Testis (tissue), 3 donors: ENCODE data around the gene SLMAP. TPM values are rescaled to one million over a fixed set of nuclear protein-coding genes. Genes with fewer than 3 reads are reported as not detected.

Source experiments
- DNase-seq: peaks from one replicate; pipeline ENCODE4 v3.0.0-alpha.2; 2019
- H3K27ac ChIP-seq, 2 donors: fragments of 200-600 bp; sonication (generic); one replicate each; pipeline ENCODE4 v1.5.1; 2019
- H3K27me3 ChIP-seq: fragments of 200-600 bp; sonication (generic); one replicate; pipeline ENCODE4 v1.5.1; 2019
- H3K36me3 ChIP-seq: fragments of 200-600 bp; sonication (generic); one replicate; pipeline ENCODE4 v1.5.1; 2017; ENCODE audit warnings: low read depth; ENCODE audit errors: missing control alignments
- H3K4me1 ChIP-seq: fragments of 200-600 bp; sonication (generic); one replicate; pipeline ENCODE4 v1.5.1; 2019
- H3K4me3 ChIP-seq, 2 donors: fragments of 200-600 bp; sonication (generic); one replicate each; pipeline ENCODE4 v1.5.1; 2017 to 2019
- H3K9me3 ChIP-seq: fragments of 200-600 bp; sonication (generic); one replicate; pipeline ENCODE4 v1.5.1; 2017
- POLR2A ChIP-seq: fragments of 450-650 bp; IDR thresholded peaks from one replicate; pipeline ENCODE4 v1.6.1; 2017; ENCODE audit warnings: antibody characterized with exemption, mild to moderate bottlenecking, moderate library complexity
- WGBS, 2 donors: methylation state at CpG; one replicate each; pipeline ENCODE4 v1.1.5; 2018; 5-methylcytosine and 5-hydroxymethylcytosine counted together
- intact Hi-C: fragments of 100-400 bp; cut with DNase I; formaldehyde crosslinking; loops from one replicate; pipeline ENCODE4 v1.15.1; 2023; ENCODE audit warnings: low total_unique reads
- polyA plus RNA-seq: library from polyadenylated mRNA; stranded (reverse); fragments of 350-450 nt; fragmentation: Illumina TruSeq; extraction: RNeasy Lipid Tissue Mini Kit (QIAGEN cat#74804); gene quantifications from one replicate; pipeline ENCODE4 v1.2.3, GENCODE V29; 2014; ENCODE audit warnings: low read depth, low replicate concordance; ENCODE audit not compliant: insufficient read depth
- total RNA-seq, 2 donors: library from RNA; depleted of rRNA; stranded (reverse); fragments of >200 nt; gene quantifications; one replicate each; pipeline ENCODE4 v1.2.3, GENCODE V29; 2016
- TF ChIP-seq, protein P1 (sequence below), 3 experiments: fragments of 450-650 bp in 2 of 3; fragments of 200-600 bp in 1 of 3; sonication (generic) in 1 of 3; IDR thresholded peaks; one replicate each; pipeline ENCODE4 v1.5.1; 2016 to 2019; ENCODE audit warnings: antibody characterized with exemption in 3 of 3, mild to moderate bottlenecking in 2 of 3, moderate library complexity in 1 of 3

SLMAP gene
- total and polyA plus RNA-seq, 3 donors from 2014 or later = 58.8 to 126 (median 120) TPM

DNA sequence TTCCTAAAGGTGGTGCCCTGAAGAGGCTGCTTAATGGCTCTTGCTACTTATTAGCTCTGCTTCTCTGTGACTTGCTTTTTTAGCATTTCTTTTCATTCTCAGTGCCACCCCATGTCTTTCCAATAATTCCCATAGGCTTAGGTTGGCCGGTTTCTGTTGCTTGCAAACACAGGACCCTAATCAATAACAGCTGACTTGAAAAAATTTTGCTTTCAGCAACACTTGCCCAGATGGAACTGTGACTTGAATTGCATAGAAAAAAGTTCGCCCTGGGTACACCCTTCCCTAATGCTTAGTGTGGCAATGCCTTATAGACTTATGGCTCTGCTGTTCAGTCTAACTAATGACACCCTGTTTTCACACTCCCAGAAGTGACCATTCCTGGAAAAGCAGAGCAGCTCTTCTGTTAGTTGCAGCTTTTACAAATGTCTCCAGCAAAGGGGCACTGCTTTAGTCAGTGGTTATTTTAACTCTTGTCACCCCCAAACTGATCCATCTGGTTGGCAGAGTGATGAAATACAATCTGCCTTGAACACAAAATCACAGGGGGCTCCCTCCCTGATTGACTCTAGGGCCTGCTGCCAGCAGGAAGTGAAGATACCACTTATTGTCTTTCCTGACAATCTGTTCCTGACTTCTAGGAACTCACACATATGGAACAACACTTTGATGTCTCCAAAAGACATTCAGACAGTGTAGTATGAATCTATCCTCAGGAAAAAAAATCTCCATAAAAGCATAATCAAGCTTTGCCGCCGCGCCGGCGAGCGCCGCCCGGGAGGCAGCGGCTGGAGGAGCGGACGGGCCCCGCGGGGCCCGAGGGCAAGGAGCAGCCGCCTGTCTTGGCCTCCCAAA, 9.7 kb upstream of the SLMAP start:
- WGBS, 2 donors = 70 to 78% methylated on average over 10 to 17 of the region's 17 CpGs
- Histone ChIP-seq H3K4me3 (no peak overlapping the region), H3K27ac (no peak overlapping the region), H3K27me3 (no peaks in the 10 kb centered on the region), H3K36me3 (no peaks in the 10 kb centered on the region), H3K9me3 (no peaks in the 10 kb centered on the region), H3K4me1 (no peaks in the 10 kb centered on the region)
- no peak for DNase-seq
- intact Hi-C loops = no loop called here
- TF ChIP-seq, protein P1, sequence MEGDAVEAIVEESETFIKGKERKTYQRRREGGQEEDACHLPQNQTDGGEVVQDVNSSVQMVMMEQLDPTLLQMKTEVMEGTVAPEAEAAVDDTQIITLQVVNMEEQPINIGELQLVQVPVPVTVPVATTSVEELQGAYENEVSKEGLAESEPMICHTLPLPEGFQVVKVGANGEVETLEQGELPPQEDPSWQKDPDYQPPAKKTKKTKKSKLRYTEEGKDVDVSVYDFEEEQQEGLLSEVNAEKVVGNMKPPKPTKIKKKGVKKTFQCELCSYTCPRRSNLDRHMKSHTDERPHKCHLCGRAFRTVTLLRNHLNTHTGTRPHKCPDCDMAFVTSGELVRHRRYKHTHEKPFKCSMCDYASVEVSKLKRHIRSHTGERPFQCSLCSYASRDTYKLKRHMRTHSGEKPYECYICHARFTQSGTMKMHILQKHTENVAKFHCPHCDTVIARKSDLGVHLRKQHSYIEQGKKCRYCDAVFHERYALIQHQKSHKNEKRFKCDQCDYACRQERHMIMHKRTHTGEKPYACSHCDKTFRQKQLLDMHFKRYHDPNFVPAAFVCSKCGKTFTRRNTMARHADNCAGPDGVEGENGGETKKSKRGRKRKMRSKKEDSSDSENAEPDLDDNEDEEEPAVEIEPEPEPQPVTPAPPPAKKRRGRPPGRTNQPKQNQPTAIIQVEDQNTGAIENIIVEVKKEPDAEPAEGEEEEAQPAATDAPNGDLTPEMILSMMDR (IDR thresholded peaks at IDR 0.05) = no peak
- TF ChIP-seq POLR2A = no peak

DNA sequence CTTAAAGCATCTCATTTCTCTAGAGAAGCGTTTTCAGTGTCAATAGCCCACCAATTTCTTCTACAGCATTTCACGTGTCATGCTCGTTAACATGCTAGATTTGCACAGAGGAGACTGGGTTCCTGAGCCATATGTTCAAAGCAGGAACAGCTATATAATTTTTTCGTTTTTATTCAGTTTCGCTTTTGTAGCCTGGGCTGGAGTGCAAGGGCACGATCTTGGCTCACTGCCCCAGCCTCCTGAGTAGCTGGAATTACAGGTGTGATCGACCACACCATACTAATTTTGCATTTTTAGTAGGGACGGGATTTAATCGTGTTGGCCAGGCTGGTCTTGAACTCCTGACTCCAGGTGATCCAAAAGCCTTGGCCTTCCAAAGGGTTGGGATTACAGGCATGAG, 6.6 kb upstream of the SLMAP start:
- DNase-seq = no peak
- Histone ChIP-seq H3K9me3 (no peaks in the 10 kb centered on the region), H3K27ac (no peak overlapping the region), H3K27me3 (no peaks in the 10 kb centered on the region), H3K36me3 (no peaks in the 10 kb centered on the region), H3K4me1 (no peaks in the 10 kb centered on the region), H3K4me3 (no peak overlapping the region)
- 94 to 95% methylated on average over 9 of the region's 9 CpGs for WGBS, 2 donors
- intact Hi-C loops = no loop called here
- TF ChIP-seq, protein P1 (IDR thresholded peaks at IDR 0.05) = no peak
- no peak for TF ChIP-seq POLR2A

GRCh38 chr3:57752307-57752706, 3.8 kb upstream of the SLMAP start:
- no peak for TF ChIP-seq POLR2A
- TF ChIP-seq, protein P1 (IDR thresholded peaks at IDR 0.05) = no peak
- DNase-seq = no peak
- intact Hi-C loops = loop anchor here (10.0 kb wide), 2 partner anchors 58 to 198 kb away; partner anchors contain the start of genes DENND6A and PDE12

GRCh38 chr3:57753016-57753415, 3.1 kb upstream of the SLMAP start:
- Histone ChIP-seq H3K27me3 (no peaks in the 10 kb centered on the region), H3K4me1 (peaks cover 7% of the 10 kb centered on the region), H3K4me3 (no peak overlapping the region), H3K36me3 (no peaks in the 10 kb centered on the region), H3K9me3 (no peaks in the 10 kb centered on the region), H3K27ac (no peak overlapping the region)
- intact Hi-C loops = loop anchor here (10.0 kb wide), 2 partner anchors 58 to 198 kb away; partner anchors contain the start of genes DENND6A and PDE12
- TF ChIP-seq, protein P1 (IDR thresholded peaks at IDR 0.05) = no peak
- no peak for TF ChIP-seq POLR2A
- no peak for DNase-seq

More at GRCh38 chr3:57752307-57752706, 3.8 kb upstream of the SLMAP start:
- H3K9me3 ChIP-seq = no peaks in the 10 kb centered on the region
- no peaks in the 10 kb centered on the region for H3K36me3 ChIP-seq
- no peak overlapping the region for H3K27ac ChIP-seq
- no peak overlapping the region for H3K4me3 ChIP-seq
- no peaks in the 10 kb centered on the region for H3K4me1 ChIP-seq
- no peaks in the 10 kb centered on the region for H3K27me3 ChIP-seq

DNA sequence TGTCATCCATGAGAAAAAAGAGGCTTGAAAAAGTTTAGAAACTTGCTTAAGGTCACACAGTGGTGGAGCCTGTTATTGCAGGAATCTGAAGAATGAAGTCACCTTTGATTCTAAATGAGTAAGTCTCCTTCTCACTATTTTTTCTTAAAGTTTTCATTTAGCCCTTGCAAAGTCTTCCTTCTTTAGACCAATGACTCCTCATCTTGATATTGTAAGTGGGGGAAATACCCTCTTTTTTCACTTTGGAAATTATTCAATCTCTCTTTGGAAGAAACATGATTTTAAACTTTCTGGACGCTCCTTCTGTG, 787 bp upstream of the SLMAP start:
- TF ChIP-seq, protein P1 (IDR thresholded peaks at IDR 0.05) = peak in 1 of 3 experiments; percentile 26
- TF ChIP-seq POLR2A = no peak
- no peak for DNase-seq
- Histone ChIP-seq H3K27ac (peak overlapping the region; percentile 81 to 86), H3K36me3 (no peaks in the 10 kb centered on the region), H3K4me1 (peaks cover 24% of the 10 kb centered on the region), H3K9me3 (no peaks in the 10 kb centered on the region), H3K4me3 (peak overlapping the region; percentile 86 to 94), H3K27me3 (no peaks in the 10 kb centered on the region)
- 0% methylated on average over 1 of the region's 1 CpG for WGBS, 2 donors
- intact Hi-C loops = loop anchor here (5.0 to 10.0 kb wide), 3 partner anchors 61 to 201 kb away; partner anchors contain the start of genes ARF4, DENND6A and PDE12
